GM21526 (cell line): Measurements from ENCODE around the gene STRBP.

Experiments
- ATAC-seq: cut with Tn5 transposase; IDR thresholded peaks from one replicate; pipeline ENCODE4 v1.9.1; 2021; ENCODE audit warnings: moderate library complexity; ENCODE audit not compliant: unreplicated experiment, low FRiP score

Gene STRBP

DNA sequence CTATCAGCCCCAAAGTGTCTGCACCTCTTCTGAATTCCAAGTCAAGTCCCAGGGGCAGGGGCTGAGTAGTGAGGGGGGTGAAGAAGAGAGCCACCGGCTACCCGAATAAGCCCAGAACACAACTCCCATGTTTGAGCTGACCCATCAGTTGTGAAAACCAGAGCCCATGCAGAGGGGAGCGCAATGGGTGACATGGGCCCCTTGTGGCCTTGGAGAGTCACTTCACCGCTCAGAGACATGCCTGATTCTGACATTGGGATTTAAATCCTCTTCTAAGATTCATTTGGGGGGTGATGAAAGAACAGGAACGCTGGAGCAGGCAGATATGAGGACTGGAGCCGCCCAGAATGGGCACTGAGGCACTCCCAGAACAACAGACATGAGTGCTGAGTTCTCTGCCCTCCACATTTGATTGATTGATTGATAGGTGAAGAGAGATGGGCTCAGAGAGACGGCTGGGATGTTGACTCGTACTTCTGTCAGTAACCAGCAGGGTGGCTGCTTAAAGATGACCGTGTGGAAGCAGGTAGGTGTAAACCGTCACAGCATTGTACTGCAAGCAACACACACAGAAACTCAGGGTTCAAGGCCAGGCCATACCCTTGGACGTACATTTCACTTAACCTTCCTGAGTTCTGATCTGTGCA, 160.6 kb downstream of the STRBP start:
- ATAC-seq = no peak

DNA sequence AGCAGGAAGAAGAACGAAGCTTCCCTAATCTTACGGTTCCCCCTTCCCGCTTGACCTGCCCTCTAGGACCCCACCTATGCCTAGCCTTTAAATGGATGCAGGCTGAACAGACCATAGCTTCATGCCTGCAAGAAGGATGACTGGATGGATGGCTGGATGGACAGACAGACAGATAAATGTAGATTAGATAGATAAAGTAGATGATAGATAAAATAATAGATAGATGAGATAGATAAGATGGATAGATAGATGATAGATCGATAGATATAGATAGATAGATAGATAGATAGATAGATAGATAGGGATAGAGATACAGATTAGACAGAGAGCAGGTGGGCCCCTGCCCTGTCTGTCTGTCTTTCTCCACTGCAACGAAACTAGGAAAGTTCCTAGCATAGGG, 162.9 kb downstream of the STRBP start:
- ATAC-seq = no peak

DNA sequence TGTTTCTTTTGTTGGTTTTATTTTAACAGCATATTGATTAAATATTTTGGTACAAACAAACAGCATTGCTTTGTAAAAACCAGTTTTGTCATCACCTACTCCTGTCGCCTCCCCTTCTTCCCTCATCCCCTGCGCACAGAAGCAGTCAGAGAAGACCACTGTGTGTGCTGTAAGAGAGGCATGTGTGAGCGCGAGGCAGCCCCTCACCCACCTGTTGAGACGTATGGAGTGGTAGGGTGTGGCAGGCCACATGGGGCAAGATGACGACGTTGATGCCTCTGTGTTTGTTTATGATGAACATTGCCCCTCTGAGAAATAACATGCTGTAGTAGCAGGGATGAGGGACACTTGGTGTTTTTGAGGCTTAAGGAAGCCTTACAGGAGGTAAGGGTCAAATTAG, 163.6 kb downstream of the STRBP start:
- no peak for ATAC-seq

DNA sequence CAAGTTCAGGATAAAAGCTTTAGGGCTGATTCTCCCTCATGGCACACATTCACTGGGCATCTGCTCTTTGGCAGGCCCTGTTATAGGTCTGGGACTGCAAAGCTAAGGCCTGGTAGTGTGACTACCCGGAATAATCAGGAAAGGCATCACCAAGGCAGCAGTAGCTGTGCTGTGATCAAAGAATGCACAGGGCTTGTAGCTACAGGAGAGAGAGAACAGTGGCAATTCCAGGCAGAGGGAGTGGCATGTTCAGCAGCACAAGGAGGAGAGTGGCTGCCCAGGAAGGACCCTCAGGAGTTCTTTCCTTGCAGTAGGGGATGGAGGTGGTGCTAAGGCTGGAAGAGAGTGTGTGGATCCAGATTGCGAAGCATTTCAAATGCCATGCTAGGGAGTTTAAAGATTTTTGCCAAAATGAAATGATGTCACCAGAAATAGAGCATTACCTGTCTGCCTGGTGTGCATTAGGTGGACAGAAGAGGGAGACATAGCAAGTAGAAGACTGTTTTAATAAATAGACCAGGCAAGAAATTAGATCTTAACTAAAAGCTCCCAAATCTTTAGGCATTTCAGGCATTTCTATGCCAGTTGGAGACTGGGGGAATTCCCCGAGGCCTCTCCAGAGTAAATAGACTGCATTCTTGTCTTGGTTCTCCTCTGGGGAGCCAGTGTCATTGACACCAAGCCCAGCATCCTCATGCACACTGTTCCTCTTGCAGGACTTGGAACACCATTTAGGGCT, 165.8 kb downstream of the STRBP start:
- no peak for ATAC-seq

DNA sequence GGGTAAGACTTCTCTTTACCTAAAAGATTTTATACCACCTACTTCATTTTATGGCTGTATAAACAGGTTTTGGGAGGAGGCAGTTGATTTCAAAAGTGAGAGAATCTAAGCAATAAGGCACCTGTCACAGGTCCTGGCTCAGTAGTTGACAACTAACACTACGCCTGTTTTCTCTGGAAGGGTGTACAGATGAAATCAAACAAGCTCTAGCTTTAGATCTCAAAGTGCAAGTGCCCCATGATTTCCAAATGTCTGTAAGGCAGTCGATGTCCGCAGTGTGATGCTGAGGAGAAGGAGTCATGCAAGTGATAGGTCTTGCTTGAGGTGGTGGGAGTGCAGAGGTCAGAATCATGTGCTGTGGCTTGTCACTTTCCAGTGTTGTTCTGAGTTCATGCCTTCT, 168.8 kb downstream of the STRBP start:
- no peak for ATAC-seq

DNA sequence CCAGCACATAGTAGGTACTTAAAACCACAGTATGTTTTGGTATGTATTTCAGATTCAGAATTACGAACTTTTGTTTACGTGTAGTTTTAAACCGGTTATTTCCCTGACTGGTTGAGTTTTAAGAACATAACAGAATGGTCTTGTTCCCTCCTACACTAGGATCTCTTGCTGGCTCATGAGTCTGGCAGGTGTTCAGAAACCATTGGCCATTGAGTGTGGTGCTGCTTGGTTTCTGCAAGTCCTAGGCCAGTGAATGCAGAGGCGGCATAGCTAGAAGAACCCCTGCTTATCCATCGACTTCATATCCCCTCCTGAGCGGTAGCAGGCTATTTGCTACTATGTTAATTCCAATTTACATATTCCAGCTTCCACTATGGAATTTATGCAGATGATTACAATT, 169.3 kb downstream of the STRBP start:
- no peak for ATAC-seq

DNA sequence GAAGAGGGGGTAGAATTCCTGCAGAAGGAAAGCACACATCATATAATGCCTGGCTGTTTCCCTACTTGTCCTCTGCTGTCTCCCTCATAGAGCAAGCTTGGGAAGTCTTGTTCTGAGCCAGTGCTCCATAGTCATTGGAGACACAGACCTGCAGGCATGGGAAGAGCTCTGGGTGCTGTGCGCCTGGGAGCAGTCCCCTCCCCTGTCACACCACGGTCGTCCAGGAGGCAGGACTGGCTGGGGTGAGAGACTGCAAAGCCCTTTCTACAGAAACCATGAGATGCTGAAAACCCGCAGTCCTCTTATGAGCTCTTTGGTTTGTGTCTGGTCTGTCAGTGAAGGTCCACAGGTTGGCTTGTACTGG, 170.3 kb downstream of the STRBP start:
- ATAC-seq = no peak

DNA sequence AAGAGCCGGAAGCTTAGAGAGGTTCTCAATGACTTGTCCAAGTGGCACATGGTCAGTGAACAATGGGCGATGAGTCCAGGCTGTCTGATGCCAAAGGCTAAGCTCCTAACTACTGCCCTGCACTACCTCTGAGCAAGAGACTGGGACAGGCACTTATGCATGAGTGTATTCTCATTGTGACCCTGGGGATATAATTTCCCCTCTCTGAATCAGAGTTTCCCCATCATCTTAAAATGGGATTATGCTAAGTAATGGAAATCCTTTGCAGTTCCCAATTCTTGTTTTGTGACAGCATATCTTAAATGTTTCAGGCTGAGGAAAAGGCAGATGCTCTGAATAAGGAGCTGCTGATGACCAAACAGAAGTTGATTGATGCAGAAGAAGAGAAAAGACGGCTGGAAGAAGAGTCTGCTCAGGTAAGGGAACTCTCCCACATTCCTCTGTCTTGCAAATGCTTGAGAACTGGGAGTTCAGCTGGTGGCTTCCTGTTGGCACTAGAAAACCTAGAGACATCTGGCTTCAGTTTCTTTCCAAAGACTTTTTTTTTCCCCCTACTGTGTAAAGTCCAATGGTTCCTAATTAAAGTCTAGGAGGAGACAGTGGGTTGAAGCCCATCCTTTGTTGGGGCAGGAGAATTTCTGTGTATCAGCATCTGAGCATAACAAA, 170.8 kb downstream of the STRBP start:
- no peak for ATAC-seq

DNA sequence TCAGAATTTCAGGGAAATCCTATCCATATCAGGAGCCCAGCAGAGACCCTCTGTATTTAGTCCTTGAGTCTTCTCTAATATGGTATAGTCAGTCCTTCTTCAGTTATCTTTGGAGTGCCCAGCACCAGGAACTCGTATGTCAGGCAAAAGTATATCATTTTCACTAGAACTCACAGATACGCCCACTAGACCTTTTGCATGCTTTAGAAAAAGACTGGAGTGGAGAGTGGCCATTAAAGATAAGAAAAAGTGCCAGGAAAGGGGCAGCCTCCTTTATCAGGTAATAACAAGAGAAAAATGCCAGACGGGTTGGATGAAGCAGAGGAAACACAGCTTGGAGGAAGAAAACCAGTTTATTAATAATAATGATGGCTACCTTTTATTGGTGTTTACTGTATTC, 171.4 kb downstream of the STRBP start:
- ATAC-seq = no peak

DNA sequence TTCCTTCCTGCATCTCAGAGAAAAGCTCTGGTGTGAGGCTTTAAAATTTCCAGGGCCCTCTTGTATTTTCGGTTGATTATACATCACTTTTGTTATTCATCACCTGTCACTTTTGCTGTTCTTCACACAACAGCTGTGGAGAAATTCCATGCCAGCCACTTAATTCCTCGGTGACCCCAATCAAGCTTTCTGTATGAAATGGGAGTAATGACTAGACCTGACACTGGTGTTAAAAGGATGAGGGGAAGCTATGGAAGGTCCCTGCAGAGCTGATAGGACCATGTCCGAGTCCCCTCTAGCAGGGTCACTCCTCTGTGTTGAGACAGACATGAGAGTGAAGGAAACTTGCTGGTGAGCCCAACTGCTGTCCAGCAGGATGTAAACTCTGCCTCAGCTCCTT, 175.2 kb downstream of the STRBP start:
- ATAC-seq = no peak

DNA sequence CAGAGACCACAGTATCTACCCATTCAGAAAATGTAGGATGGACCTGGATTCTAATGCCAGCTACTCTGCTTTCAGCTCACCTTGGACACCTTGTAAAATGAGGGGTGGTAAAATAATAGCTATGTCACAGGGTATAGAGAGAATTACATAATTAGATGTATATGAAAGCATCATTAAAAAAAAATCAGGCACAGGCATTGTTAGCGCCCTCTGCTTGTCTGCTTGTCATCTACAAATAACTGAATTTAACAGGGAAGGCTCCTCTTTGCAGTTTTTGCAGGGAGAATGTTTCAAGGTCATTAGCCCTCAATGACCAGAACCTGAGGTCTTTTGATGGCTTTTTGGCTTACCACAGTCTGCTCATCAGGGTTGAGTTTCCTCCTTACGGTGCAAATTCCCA, 176.9 kb downstream of the STRBP start:
- ATAC-seq = no peak

DNA sequence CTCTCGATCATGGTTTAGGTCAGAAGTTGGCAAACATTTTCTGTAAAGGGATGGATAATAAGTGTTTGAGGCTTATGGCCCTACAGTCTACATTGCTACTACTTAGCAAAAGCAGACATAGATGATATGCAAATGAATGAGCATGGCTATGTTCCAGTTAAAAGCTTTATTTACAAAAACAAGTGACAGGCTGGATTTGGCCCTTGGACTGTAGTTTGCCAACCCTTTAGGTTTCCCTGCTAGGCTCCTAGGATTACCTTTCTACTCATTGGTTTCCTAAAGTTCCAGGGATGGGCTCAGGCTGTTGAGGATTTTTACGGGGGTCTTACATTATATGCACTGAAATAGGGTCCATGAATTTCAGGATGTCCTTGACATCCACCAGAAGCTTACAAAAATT, 177.4 kb downstream of the STRBP start:
- no peak for ATAC-seq

DNA sequence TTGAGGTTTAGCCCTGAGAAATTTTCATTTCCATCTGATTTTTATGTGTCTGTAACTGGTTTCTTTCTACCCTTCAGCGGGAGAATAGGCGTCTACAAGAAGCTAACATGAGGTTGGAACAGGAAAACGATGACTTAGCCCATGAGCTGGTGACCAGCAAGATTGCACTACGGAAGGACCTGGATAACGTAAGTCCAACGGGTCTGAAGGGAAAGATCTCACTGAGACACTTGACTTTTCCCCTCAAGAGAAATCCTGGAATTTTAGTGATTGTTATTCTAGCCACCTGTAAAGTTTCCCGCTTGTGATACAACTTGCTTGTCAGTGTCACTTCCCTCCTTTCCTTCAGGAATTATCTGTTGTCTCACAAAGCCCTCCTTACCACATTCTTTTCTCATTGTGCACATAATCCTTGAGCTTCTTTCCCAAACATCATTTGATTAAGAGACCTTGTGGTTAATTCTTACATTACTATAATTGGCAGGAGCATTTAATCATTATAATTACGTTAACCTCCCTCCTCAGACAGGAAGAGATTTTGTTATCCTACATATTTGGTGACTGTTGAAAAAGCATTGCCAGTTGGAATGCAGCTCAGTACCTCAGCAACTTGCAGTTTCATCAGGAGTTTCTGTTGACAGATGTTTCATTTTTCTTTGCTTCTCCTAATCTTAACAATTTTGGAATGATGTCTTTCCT, 178.0 kb downstream of the STRBP start:
- ATAC-seq = no peak

DNA sequence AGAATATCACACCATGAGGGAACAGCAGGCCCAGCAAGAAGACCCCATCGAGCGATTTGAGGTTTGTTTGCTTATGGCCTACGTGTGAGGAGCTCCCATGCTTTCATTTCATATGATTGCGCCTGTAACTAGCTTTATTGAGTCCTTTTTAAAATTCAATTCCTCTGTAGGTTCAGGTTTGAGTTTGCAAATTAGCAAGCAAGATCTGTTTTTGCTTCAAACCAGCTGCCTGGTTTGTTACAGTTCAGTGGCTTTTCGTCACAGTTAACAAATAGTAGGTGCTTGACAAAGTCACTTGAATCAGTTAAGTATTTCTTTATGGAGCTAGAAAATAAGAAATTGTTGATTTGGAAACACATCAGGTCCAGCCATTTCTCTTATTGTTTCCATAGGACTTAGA, 178.6 kb downstream of the STRBP start:
- ATAC-seq = no peak

DNA sequence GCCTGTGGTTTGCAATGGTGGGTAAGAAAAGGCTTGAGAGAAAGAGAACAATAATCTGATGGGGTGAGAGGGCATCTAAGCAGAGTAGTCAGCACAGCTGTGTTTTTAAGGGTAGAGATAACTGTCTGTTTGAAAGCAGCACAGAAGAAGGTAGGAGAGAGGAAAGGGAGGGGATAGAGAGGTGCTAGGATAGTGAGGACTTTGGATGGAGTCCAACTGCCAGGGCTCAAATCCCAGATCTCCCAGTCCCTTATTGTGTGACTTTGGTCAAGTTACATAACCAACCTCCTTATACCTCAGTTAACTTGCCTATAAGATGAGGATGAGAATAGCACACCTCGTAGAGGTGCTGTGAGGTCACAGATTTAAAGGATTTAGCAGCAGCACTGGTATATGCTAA, 179.3 kb downstream of the STRBP start:
- no peak for ATAC-seq

DNA sequence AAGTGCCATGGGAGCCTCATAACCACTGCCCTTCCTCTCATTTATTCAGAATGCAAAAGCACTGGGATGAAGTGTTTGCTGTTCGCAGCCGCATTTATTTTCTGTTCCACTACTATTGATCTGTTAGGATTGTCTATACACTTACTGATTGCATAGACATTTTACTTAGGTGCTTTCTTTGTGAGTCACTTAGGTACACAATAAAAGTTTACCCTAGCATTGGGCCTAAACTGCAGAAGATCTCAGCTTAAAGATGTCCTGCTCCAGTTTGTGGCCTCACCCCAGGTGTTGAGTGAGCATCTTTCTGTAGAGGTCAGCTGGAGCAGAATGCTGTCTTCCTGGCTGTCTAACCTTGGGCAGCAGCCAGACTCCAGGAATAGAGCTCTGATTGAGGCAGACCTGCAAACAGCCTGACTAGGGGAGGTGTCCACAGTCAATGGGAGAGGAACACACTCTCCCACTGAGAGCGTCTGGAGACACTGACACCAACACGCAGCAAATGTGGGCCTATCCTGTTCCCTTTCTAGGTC, 181.0 kb downstream of the STRBP start:
- no peak for ATAC-seq

DNA sequence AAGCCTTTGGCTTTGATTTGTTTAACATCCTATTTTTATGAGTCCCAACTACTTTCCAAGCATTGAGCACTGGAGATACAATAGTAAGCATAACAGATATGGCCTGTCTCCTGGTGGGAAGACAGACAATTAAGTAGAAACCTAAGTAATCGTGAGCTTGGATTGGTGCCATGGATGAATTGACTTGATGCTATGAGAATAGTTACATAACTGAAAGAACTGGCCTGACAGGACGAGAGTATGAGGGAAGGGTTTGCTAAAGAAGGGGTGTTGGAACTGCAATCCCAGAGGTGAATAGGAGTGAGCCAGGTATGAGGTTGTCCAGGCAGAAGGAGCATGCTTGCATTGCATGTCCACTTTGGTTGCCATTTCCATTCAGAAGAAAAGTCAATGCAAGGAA, 182.5 kb downstream of the STRBP start:
- no peak for ATAC-seq

DNA sequence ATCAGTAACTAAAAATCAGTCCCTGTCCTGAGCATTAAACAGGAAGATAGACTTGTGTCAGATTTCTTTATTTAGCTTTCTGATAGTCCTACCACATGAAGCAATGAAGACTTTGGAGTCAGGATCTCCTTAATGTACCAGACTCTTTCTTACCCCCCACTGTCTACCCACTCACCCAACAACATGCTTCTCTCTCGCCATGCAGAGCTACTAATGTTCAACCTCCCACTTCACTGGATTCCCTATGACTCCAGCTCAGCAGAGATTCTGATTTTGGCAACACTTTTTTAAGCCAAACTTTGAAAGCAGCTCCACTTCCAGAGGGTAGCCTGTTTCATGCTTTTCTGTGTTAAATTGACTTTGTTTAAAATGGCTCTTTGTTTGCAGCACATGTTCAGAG, 184.1 kb downstream of the STRBP start:
- no peak for ATAC-seq

DNA sequence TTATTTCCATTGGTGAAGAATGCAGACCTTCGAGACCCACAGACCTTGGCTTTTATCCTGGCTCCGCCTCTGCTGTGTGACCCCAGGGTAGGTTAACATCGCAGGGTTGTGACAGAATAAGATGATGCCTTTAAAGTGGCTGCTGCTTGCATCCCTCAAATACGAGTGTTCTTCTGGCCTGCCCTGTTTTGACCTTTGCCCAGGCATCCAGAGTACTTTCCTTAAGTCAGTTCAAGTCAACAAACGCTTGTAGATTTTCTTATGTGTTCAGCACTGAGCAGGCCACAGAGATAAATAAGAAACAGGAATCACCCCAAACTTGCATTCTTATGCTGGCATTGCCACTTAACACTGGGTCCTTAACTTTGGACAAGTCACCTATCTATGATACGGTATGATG, 184.7 kb downstream of the STRBP start:
- no peak for ATAC-seq

DNA sequence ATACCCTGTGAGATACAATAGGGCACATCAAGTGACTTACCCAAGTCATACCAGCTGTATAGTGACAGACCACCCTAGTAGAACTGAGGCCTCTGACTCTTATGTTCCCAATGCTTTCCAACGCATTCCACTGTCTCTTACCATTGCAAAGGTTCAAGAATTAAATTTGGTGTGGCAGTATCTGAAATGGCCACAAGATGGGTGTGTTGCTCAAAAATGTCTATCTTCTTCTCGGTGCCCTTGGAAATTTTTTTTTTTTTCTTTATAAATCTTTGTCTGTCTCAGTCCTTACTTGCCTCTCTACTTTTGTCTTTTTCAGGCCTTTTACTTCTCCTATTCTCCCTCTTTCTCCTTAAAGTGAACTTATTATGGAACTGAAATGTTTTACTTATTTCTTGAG, 186.6 kb downstream of the STRBP start:
- no peak for ATAC-seq

DNA sequence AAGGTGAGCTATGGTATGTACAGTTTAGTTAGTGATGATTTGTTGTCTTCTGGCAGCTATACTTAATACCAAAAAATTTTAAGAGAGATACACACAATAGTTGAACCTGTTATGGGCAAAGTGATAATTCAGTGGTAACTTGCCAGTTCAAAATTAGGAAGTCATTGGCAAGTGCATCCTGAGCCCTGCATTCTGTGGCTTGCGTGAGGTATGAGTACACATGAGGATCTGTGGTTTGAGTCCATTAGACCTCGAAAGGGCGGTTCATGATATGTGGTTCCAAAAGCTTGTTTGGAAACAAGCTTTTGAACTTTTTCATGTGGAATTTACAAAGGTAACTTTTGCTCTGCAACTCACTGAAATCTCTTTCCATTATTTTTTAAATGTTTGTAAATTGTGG, 187.9 kb downstream of the STRBP start:
- no peak for ATAC-seq
